Progenitor cell of endocrine pancreas (in vitro differentiated cells): Measurements from ENCODE around the gene GGTLC1. TPM values are rescaled to one million over a fixed set of nuclear protein-coding genes. Genes with fewer than 3 reads are reported as not detected.

Experiments
- DNase-seq: peaks from one replicate; pipeline ENCODE4 v3.0.0; 2021; ENCODE audit warnings: low spot score; ENCODE audit not compliant: unreplicated experiment
- H3K27ac Mint-ChIP-seq: 2 replicates; pipeline ENCODE4 v1.8.0; 2021; ENCODE audit warnings: mild to moderate bottlenecking, moderate library complexity, mixed read lengths
- H3K27me3 Mint-ChIP-seq: 2 replicates; pipeline ENCODE4 v1.8.0; 2021; ENCODE audit warnings: mixed read lengths
- H3K36me3 Mint-ChIP-seq: 2 replicates; pipeline ENCODE4 v1.8.0; 2022; ENCODE audit warnings: mixed read lengths; ENCODE audit not compliant: insufficient read depth
- H3K4me1 Mint-ChIP-seq: 2 replicates; pipeline ENCODE4 v1.8.0; 2021; ENCODE audit warnings: low read depth, mixed read lengths
- H3K4me3 Mint-ChIP-seq: 2 replicates; pipeline ENCODE4 v1.8.0; 2021; ENCODE audit warnings: low read depth, mild to moderate bottlenecking, moderate library complexity, mixed read lengths
- H3K9me3 Mint-ChIP-seq: 2 replicates; pipeline ENCODE4 v1.8.0; 2021; ENCODE audit warnings: low read depth, mixed read lengths
- total RNA-seq: library from RNA; stranded (reverse); gene quantifications from 2 replicates; pipeline ENCODE4 v1.2.1, GENCODE V29; 2021
- TF ChIP-seq, protein P1 (sequence below): fragments of 200-600 bp; sonication (generic); IDR thresholded peaks from one replicate; pipeline ENCODE4 v1.5.0; 2021; ENCODE audit warnings: antibody characterized with exemption, mild to moderate bottlenecking; ENCODE audit not compliant: unreplicated experiment

The GGTLC1 gene
- total RNA-seq, 1 donor from 2014 or later = not detected

DNA sequence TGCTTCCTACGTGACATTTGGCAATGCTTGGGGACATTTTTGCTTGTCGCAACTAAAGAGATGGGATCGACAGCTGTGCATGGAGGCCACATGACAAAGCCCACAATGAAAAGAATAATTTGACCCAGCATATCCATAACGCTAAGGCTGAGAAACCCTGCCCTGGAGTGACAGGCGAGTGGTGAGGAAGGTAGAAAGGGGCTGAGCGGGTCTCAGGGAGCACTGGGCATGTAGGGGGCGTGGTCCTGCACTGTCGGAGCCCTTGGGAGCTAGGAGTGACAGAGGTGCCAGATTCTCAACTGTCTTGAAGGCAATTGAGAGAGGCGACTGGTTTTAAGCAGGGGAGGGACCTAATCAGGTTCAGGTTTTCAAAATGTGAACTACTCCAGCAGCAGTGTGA, 13.6 kb downstream of the GGTLC1 start:
- no peak overlapping the region for H3K4me3 Mint-ChIP-seq
- H3K9me3 Mint-ChIP-seq = no peaks in the 10 kb centered on the region
- no peak overlapping the region for H3K27ac Mint-ChIP-seq
- peaks cover 3% of the 10 kb centered on the region for H3K27me3 Mint-ChIP-seq
- DNase-seq = no peak
- peaks cover 2% of the 10 kb centered on the region for H3K4me1 Mint-ChIP-seq
- no peaks in the 10 kb centered on the region for H3K36me3 Mint-ChIP-seq
- TF ChIP-seq, protein P1, sequence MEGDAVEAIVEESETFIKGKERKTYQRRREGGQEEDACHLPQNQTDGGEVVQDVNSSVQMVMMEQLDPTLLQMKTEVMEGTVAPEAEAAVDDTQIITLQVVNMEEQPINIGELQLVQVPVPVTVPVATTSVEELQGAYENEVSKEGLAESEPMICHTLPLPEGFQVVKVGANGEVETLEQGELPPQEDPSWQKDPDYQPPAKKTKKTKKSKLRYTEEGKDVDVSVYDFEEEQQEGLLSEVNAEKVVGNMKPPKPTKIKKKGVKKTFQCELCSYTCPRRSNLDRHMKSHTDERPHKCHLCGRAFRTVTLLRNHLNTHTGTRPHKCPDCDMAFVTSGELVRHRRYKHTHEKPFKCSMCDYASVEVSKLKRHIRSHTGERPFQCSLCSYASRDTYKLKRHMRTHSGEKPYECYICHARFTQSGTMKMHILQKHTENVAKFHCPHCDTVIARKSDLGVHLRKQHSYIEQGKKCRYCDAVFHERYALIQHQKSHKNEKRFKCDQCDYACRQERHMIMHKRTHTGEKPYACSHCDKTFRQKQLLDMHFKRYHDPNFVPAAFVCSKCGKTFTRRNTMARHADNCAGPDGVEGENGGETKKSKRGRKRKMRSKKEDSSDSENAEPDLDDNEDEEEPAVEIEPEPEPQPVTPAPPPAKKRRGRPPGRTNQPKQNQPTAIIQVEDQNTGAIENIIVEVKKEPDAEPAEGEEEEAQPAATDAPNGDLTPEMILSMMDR = no peak

DNA sequence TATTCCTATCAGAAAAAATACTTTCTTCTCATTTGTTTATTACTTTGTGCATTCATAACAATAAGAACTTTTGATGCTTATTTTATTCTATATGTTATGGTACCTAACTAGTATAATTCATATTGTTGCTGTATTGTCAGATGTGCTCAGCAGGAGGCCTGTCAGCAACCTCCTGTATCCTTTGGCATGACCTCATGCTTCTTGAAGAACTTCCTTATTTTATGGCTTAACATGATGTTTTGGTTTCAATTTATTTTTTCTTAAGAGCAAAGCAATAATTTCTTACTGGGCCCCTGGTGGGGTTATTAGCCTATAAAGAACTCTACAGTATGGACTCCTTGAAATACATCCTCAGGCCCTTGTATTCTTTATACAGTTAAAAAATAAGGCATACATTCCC, 17.3 kb downstream of the GGTLC1 start:
- H3K4me3 Mint-ChIP-seq = no peak overlapping the region
- H3K27me3 Mint-ChIP-seq = peaks cover 3% of the 10 kb centered on the region
- no peaks in the 10 kb centered on the region for H3K36me3 Mint-ChIP-seq
- H3K9me3 Mint-ChIP-seq = no peaks in the 10 kb centered on the region
- no peak overlapping the region for H3K27ac Mint-ChIP-seq
- no peaks in the 10 kb centered on the region for H3K4me1 Mint-ChIP-seq
- TF ChIP-seq, protein P1 = no peak
- DNase-seq = no peak

DNA sequence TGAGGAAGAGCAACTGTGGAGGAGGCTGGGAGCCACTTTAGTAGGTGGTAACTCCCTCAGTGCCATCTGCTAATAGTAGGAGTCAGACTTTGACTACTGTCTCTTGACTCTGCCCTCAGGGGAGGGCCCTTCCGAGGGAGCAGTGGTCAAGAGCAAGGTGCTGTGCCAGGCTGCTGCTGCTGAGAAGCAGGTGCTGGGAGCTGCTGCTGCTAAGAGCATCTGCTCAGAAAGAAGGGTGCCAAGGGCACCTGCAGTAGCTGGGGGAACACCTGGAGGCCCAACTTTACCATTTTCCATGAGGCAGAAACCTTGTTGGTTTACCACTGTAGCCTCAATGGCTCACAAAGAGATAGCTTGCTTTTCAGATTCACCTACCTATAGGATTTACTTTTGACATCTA, 18.5 kb downstream of the GGTLC1 start:
- no peaks in the 10 kb centered on the region for H3K9me3 Mint-ChIP-seq
- no peaks in the 10 kb centered on the region for H3K36me3 Mint-ChIP-seq
- DNase-seq = no peak
- peaks cover 3% of the 10 kb centered on the region for H3K27me3 Mint-ChIP-seq
- no peaks in the 10 kb centered on the region for H3K4me1 Mint-ChIP-seq
- no peak overlapping the region for H3K27ac Mint-ChIP-seq
- H3K4me3 Mint-ChIP-seq = no peak overlapping the region
- TF ChIP-seq, protein P1 = no peak

DNA sequence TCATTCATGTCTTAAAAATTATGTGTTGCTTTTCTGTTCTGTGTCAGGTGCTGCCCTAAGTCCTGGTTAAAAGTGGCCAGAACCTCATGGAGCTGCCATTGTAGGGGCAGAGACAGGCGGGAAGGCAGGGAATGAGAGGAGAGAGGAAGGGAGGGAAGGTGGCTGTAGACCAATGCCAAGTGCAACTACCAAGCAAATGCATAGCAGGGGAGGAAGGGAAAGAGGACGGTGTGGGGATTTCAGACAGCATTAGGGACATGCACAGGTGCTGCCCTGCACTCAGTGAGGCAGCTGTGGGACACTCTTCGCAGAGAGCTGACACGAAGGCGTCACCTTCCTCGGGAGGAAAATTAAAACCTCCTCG, 21.0 kb downstream of the GGTLC1 start:
- H3K4me1 Mint-ChIP-seq = no peaks in the 10 kb centered on the region
- peaks cover 7% of the 10 kb centered on the region for H3K9me3 Mint-ChIP-seq
- H3K36me3 Mint-ChIP-seq = no peaks in the 10 kb centered on the region
- TF ChIP-seq, protein P1 = no peak
- H3K4me3 Mint-ChIP-seq = no peak overlapping the region
- no peaks in the 10 kb centered on the region for H3K27me3 Mint-ChIP-seq
- H3K27ac Mint-ChIP-seq = no peak overlapping the region
- DNase-seq = no peak

DNA sequence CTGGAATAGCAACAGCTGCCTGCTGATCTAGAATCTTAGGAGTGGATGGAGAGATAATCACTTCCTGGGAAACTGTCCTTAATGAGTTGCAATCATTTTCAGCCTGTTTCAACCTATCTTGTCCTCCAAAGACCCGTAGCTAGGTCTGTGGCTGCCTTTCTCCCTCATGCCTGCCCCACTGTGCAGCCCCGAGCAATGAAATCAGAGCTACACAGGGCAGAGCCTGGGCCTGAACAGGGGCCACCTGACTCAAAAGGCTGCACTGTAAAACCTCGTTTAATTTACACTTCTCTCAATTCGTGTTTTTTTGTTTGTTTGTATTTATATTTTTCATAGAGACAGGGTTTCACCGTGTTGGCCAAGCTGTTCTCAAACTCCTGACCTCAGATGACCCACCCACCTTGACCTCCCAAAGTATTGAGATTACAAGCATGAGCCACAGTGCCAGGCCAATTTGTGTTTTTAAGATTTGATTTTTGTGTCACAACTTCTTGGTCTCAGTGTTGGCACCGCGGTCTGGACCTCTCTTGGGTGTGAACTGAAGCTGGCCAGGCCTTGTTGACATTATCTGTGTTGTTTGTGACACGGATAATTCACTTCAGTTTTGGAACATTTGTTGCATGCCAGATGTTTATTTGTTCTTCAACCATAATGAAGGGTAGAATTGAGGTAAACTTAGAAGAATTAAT, 21.5 kb downstream of the GGTLC1 start:
- H3K27me3 Mint-ChIP-seq = no peaks in the 10 kb centered on the region
- no peak overlapping the region for H3K27ac Mint-ChIP-seq
- no peaks in the 10 kb centered on the region for H3K36me3 Mint-ChIP-seq
- H3K9me3 Mint-ChIP-seq = peaks cover 12% of the 10 kb centered on the region
- TF ChIP-seq, protein P1 = no peak
- no peak overlapping the region for H3K4me3 Mint-ChIP-seq
- DNase-seq = no peak
- no peaks in the 10 kb centered on the region for H3K4me1 Mint-ChIP-seq
